ENCODE data around the gene YWHAE. TPM values are rescaled to one million over a fixed set of nuclear protein-coding genes. Genes with fewer than 3 reads are reported as not detected.
"Not testable (repeated sequence)": the region's sequence is repeated elsewhere in the genome, so short reads cannot be mapped to it uniquely, and the experiment has no call there.

The YWHAE gene
- total RNA-seq, 2 donors from 2014 or later = 247 to 515 TPM

- Mint-ChIP-seq H3K27ac (no peak overlapping the region), H3K9me3 (no peaks in the 10 kb centered on the region), H3K36me3 (ENCODE audit: low read depth) (peaks cover 84% of the 10 kb centered on the region), H3K4me1 (peaks cover 39% of the 10 kb centered on the region), H3K4me3 (peak overlapping the region; percentile 75), H3K27me3 (no peaks in the 10 kb centered on the region)
- no peak for ATAC-seq (replicated peaks)
These were observed 26.2 kb downstream of the YWHAE start for GRCh38 chr17:1373707-1374237.

GRCh38 chr17:1372618-1373017 lies 27.4 kb downstream of the YWHAE start:
- H3K27ac Mint-ChIP-seq = peak overlapping the region; percentile 56
- no peak for ATAC-seq (replicated peaks)
- H3K4me1 Mint-ChIP-seq = peaks cover 41% of the 10 kb centered on the region
- peaks cover 84% of the 10 kb centered on the region for H3K36me3 Mint-ChIP-seq (ENCODE audit: low read depth)
- no peaks in the 10 kb centered on the region for H3K27me3 Mint-ChIP-seq
- H3K4me3 Mint-ChIP-seq = peak overlapping the region; percentile 13
- no peaks in the 10 kb centered on the region for H3K9me3 Mint-ChIP-seq

- H3K4me3 Mint-ChIP-seq = peak overlapping the region; percentile 13
- H3K27me3 Mint-ChIP-seq = no peaks in the 10 kb centered on the region
- no peak for ATAC-seq (replicated peaks)
- H3K4me1 Mint-ChIP-seq = peaks cover 42% of the 10 kb centered on the region
- peaks cover 84% of the 10 kb centered on the region for H3K36me3 Mint-ChIP-seq (ENCODE audit: low read depth)
- peak overlapping the region; percentile 56 for H3K27ac Mint-ChIP-seq
- H3K9me3 Mint-ChIP-seq = no peaks in the 10 kb centered on the region
These were observed 28.0 kb downstream of the YWHAE start for GRCh38 chr17:1371893-1372590.

- H3K27ac Mint-ChIP-seq = no peak overlapping the region
- peaks cover 24% of the 10 kb centered on the region for H3K4me1 Mint-ChIP-seq
- H3K27me3 Mint-ChIP-seq = no peaks in the 10 kb centered on the region
- no peak overlapping the region for H3K4me3 Mint-ChIP-seq
- H3K36me3 Mint-ChIP-seq (ENCODE audit: low read depth) = peaks cover 83% of the 10 kb centered on the region
- H3K9me3 Mint-ChIP-seq = no peaks in the 10 kb centered on the region
- no peak for ATAC-seq (replicated peaks)
These were observed 31.4 kb downstream of the YWHAE start for GRCh38 chr17:1368588-1368987.

GRCh38 chr17:1367351-1367745 lies 32.7 kb downstream of the YWHAE start:
- no peaks in the 10 kb centered on the region for H3K9me3 Mint-ChIP-seq
- H3K27me3 Mint-ChIP-seq = no peaks in the 10 kb centered on the region
- H3K36me3 Mint-ChIP-seq (ENCODE audit: low read depth) = peaks cover 83% of the 10 kb centered on the region
- peak overlapping the region; percentile 62 for H3K27ac Mint-ChIP-seq
- ATAC-seq (replicated peaks) = no peak
- H3K4me3 Mint-ChIP-seq = peak overlapping the region; percentile 11
- H3K4me1 Mint-ChIP-seq = peaks cover 31% of the 10 kb centered on the region

GRCh38 chr17:1366234-1366633 lies 33.8 kb downstream of the YWHAE start:
- H3K9me3 Mint-ChIP-seq = no peaks in the 10 kb centered on the region
- no peaks in the 10 kb centered on the region for H3K27me3 Mint-ChIP-seq
- H3K36me3 Mint-ChIP-seq (ENCODE audit: low read depth) = peaks cover 84% of the 10 kb centered on the region
- ATAC-seq (replicated peaks) = no peak
- no peak overlapping the region for H3K27ac Mint-ChIP-seq
- no peak overlapping the region for H3K4me3 Mint-ChIP-seq
- peaks cover 34% of the 10 kb centered on the region for H3K4me1 Mint-ChIP-seq

GRCh38 chr17:1365445-1366039 lies 34.5 kb downstream of the YWHAE start:
- H3K9me3 Mint-ChIP-seq = no peaks in the 10 kb centered on the region
- no peak overlapping the region for H3K4me3 Mint-ChIP-seq
- no peaks in the 10 kb centered on the region for H3K27me3 Mint-ChIP-seq
- H3K27ac Mint-ChIP-seq = no peak overlapping the region
- ATAC-seq (replicated peaks) = peak; percentile 48
- peaks cover 84% of the 10 kb centered on the region for H3K36me3 Mint-ChIP-seq (ENCODE audit: low read depth)
- peaks cover 38% of the 10 kb centered on the region for H3K4me1 Mint-ChIP-seq

GRCh38 chr17:1362964-1363363 lies 37.1 kb downstream of the YWHAE start:
- no peak for ATAC-seq (replicated peaks)
- no peaks in the 10 kb centered on the region for H3K9me3 Mint-ChIP-seq
- peak overlapping the region; percentile 81 for H3K4me3 Mint-ChIP-seq
- H3K4me1 Mint-ChIP-seq = peaks cover 41% of the 10 kb centered on the region
- H3K27me3 Mint-ChIP-seq = no peaks in the 10 kb centered on the region
- H3K27ac Mint-ChIP-seq = peak overlapping the region; percentile 88
- H3K36me3 Mint-ChIP-seq (ENCODE audit: low read depth) = peaks cover 90% of the 10 kb centered on the region

GRCh38 chr17:1362065-1362848 lies 37.8 kb downstream of the YWHAE start:
- peak; percentile 81 for ATAC-seq (replicated peaks)
- Mint-ChIP-seq H3K4me3 (peak overlapping the region; percentile 81), H3K4me1 (peaks cover 36% of the 10 kb centered on the region), H3K27ac (peak overlapping the region; percentile 88), H3K36me3 (ENCODE audit: low read depth) (peaks cover 90% of the 10 kb centered on the region), H3K27me3 (no peaks in the 10 kb centered on the region), H3K9me3 (no peaks in the 10 kb centered on the region)

GRCh38 chr17:1360975-1361374 lies 39.0 kb downstream of the YWHAE start:
- H3K27ac Mint-ChIP-seq = peak overlapping the region; percentile 89
- no peaks in the 10 kb centered on the region for H3K9me3 Mint-ChIP-seq
- peaks cover 32% of the 10 kb centered on the region for H3K4me1 Mint-ChIP-seq
- peak overlapping the region; percentile 74 for H3K4me3 Mint-ChIP-seq
- peaks cover 93% of the 10 kb centered on the region for H3K36me3 Mint-ChIP-seq (ENCODE audit: low read depth)
- no peaks in the 10 kb centered on the region for H3K27me3 Mint-ChIP-seq
- peak; percentile 37 for ATAC-seq (replicated peaks)

GRCh38 chr17:1360315-1360714 lies 39.7 kb downstream of the YWHAE start:
- peak; percentile 64 for ATAC-seq (replicated peaks)
- H3K9me3 Mint-ChIP-seq, H3K27me3 Mint-ChIP-seq: not testable (repeated sequence)
- Mint-ChIP-seq H3K27ac (peak overlapping the region; percentile 89), H3K4me3 (peak overlapping the region; percentile 74), H3K4me1 (peaks cover 32% of the 10 kb centered on the region), H3K36me3 (ENCODE audit: low read depth) (peaks cover 96% of the 10 kb centered on the region)

GRCh38 chr17:1354030-1354429 lies 46.0 kb downstream of the YWHAE start:
- Mint-ChIP-seq H3K27ac (no peak overlapping the region), H3K36me3 (ENCODE audit: low read depth) (peaks cover 93% of the 10 kb centered on the region), H3K9me3 (no peaks in the 10 kb centered on the region), H3K4me3 (no peak overlapping the region), H3K4me1 (no peaks in the 10 kb centered on the region), H3K27me3 (no peaks in the 10 kb centered on the region)
- no peak for ATAC-seq (replicated peaks)

- H3K27me3 Mint-ChIP-seq; ATAC-seq (replicated peaks); H3K27ac Mint-ChIP-seq; H3K4me1 Mint-ChIP-seq; H3K4me3 Mint-ChIP-seq; H3K9me3 Mint-ChIP-seq: not testable (repeated sequence)
- peaks cover 96% of the 10 kb centered on the region for H3K36me3 Mint-ChIP-seq (ENCODE audit: low read depth)
These were observed 47.5 kb downstream of the YWHAE start for GRCh38 chr17:1352530-1352929.

GRCh38 chr17:1351971-1352370 lies 48.1 kb downstream of the YWHAE start:
- peaks cover 8% of the 10 kb centered on the region for H3K4me1 Mint-ChIP-seq
- no peak overlapping the region for H3K4me3 Mint-ChIP-seq
- no peaks in the 10 kb centered on the region for H3K27me3 Mint-ChIP-seq
- peaks cover 96% of the 10 kb centered on the region for H3K36me3 Mint-ChIP-seq (ENCODE audit: low read depth)
- no peak for ATAC-seq (replicated peaks)
- H3K9me3 Mint-ChIP-seq = no peaks in the 10 kb centered on the region
- H3K27ac Mint-ChIP-seq = no peak overlapping the region

Data from activated T-helper 17 cell treated with anti-CD3 and anti-CD28 coated beads, Interleukin-2, amount 50 U/mL, for 72 hours (primary cell).